HFF-Myc (cell line): ENCODE measurements around the gene HSD11B1.
A peak's percentile ranks its signal among the peaks of the same experiment; 100 is the strongest.

Source experiments
- DNase-seq: peaks from one replicate; pipeline ENCODE4 v3.0.0-alpha.2; 2011; ENCODE audit warnings: low read depth; ENCODE audit errors: extremely low read depth
- H3K4me3 ChIP-seq: replicated peaks from 2 replicates; pipeline ENCODE4 v1.5.1; 2011; ENCODE audit warnings: low read depth, mild to moderate bottlenecking, control low read depth, low read length
- TF ChIP-seq, protein P1 (sequence below): IDR thresholded peaks from 2 replicates; pipeline ENCODE4 v1.5.1; 2012; ENCODE audit warnings: mild to moderate bottlenecking, low read depth, low read length, control low read depth; ENCODE audit errors: missing control alignments

HSD11B1 gene

GRCh38 chr1:209775678-209776077 is 71.0 kb downstream of the HSD11B1 start:
- no peak overlapping the region for H3K4me3 ChIP-seq
- TF ChIP-seq, protein P1, sequence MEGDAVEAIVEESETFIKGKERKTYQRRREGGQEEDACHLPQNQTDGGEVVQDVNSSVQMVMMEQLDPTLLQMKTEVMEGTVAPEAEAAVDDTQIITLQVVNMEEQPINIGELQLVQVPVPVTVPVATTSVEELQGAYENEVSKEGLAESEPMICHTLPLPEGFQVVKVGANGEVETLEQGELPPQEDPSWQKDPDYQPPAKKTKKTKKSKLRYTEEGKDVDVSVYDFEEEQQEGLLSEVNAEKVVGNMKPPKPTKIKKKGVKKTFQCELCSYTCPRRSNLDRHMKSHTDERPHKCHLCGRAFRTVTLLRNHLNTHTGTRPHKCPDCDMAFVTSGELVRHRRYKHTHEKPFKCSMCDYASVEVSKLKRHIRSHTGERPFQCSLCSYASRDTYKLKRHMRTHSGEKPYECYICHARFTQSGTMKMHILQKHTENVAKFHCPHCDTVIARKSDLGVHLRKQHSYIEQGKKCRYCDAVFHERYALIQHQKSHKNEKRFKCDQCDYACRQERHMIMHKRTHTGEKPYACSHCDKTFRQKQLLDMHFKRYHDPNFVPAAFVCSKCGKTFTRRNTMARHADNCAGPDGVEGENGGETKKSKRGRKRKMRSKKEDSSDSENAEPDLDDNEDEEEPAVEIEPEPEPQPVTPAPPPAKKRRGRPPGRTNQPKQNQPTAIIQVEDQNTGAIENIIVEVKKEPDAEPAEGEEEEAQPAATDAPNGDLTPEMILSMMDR, result no peak
- no peak for DNase-seq

DNA sequence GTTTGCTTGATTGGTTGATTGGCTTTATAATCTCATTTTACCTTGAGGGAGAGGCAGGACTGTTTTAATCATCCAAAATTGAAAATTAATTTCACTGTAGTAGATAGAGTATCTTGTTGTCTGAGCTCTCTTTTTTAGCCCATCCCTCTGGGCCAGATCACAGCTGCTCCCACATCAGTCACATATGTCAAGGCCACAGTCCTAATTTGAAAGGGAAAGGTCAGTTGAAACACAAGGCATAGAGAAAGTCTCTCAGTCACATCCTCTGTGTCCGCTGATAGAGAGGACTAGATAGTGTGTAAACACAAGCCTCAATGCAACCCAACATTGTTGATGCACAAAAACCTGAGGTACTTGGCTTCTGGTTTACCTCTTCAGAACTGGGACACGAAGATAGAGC is 72.9 kb downstream of the HSD11B1 start:
- H3K4me3 ChIP-seq, result no peak overlapping the region
- TF ChIP-seq, protein P1, result no peak
- DNase-seq, result no peak

DNA sequence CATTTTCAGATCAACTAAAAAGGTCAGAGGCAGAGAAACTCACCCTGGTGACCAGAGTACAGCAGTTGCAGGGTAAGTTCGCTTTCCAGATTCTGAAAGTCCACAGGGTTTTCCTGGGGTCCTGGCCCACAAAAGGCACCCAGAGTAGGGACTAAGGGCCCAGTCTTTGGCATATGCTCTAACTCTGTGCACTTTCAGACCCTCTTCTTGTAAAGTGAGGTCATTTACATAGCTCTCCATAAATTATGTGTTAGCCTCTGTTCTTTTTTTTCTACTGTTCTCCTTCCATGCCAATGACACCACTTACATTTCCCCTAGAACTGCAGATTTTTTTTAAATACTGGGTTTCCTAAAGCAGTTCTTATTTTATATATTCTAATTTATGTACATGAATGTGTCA is 73.5 kb downstream of the HSD11B1 start:
- H3K4me3 ChIP-seq, result no peak overlapping the region
- TF ChIP-seq, protein P1, result no peak
- no peak for DNase-seq

GRCh38 chr1:209780268-209780667 is 75.6 kb downstream of the HSD11B1 start:
- TF ChIP-seq, protein P1, result no peak
- DNase-seq, result no peak

GRCh38 chr1:209783386-209783785 is 78.7 kb downstream of the HSD11B1 start:
- TF ChIP-seq, protein P1, result no peak
- no peak for DNase-seq
- H3K4me3 ChIP-seq, result peak overlapping the region; percentile 91

More at GRCh38 chr1:209780268-209780667, 75.6 kb downstream of the HSD11B1 start:
- no peak overlapping the region for H3K4me3 ChIP-seq
